GM04503 (cell line): Measurements from ENCODE around the gene PLAGL1.
A peak's percentile ranks its signal among the peaks of the same experiment; 100 is the strongest.

ENCODE experiments used
- DNase-seq: peaks from one replicate; pipeline ENCODE4 v3.0.0-alpha.2; 2012; ENCODE audit warnings: low read depth

The PLAGL1 gene

DNA sequence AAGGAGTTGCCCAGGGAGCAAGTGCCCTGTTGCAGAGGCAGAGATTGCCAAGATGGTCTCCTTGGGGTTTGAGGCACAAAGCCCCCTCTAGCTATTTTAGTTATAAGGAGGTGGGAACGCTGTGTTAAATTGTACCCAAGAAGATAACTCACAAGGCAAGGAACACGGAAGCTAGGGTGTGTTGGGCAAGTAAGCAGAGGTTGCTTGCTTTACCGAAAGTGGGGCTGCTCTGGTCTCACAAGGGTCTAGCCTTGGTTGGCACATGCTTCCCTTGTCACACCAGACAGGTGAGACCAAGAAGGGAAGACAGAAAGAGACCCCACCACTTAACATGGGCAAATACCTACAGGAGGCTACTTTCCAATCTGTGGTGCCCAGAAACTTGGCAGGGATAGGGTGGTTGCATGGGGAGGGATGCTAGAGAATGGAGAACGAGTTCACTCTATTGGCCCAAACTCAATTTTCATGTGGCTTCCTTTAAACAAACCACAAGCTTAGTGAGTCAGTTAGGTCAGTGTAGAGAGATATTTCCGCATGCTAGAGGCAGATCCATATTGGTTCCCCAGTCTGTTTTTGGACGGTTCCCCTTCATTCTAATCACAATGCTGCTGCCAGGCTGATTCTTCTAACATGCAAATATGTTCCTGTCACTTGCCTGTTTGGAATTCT, 42.4 kb downstream of the PLAGL1 start:
- DNase-seq = peak; percentile 67

DNA sequence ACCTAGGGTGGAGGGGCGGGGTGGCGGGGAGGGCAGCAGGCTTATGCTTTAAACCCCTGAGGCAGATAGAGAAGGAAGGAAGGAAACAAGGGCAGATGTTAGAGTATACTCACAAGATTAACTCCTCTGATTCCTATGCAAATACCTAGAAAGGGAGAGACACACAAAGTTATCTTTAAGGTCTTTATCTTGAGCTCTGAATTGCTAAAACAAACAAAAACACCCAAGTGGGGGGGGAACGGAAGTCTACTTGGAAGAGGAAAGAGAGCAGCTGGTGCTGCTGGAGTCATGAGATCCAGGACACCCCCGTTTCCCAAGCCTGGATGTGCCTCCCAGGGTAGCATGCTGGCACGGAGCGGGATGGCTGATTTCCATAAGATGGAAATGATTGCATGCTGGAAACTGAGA, 43.4 kb downstream of the PLAGL1 start:
- DNase-seq = no peak

DNA sequence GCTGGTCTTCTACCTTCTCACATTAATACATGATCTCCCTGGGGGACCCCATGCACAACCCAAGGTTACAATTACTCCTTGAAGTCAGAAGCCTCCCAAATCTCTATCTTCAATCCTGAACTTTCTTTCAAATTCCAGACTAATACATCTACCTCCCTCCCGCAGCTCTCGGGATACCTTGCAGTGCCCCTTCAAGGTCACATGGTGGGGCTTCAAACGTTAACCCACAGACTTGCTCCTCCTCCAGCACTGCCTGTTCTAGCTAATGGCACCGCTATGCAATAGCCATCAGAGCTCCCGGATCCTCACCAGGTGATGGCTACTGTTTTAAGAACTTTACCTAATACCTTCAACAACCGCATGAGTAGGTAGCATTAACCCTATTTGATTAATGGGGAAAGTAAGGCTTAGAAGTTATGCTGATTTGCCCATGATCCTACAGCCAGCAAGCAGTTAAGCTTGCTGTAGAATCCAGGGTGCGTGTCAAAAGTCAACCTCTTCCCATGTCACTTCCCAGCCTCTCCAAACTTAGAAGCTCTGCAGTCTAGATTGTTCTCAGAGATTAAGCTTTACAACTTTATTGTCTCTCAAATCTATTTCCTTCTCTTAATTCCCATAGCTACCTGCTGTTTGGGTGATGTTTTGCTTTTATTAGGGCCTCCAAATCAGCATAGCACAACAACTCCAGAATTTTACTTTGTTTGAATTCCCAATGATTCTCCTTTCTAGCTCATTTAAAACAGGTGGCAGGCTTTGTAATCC, 44.7 kb downstream of the PLAGL1 start:
- DNase-seq = no peak

DNA sequence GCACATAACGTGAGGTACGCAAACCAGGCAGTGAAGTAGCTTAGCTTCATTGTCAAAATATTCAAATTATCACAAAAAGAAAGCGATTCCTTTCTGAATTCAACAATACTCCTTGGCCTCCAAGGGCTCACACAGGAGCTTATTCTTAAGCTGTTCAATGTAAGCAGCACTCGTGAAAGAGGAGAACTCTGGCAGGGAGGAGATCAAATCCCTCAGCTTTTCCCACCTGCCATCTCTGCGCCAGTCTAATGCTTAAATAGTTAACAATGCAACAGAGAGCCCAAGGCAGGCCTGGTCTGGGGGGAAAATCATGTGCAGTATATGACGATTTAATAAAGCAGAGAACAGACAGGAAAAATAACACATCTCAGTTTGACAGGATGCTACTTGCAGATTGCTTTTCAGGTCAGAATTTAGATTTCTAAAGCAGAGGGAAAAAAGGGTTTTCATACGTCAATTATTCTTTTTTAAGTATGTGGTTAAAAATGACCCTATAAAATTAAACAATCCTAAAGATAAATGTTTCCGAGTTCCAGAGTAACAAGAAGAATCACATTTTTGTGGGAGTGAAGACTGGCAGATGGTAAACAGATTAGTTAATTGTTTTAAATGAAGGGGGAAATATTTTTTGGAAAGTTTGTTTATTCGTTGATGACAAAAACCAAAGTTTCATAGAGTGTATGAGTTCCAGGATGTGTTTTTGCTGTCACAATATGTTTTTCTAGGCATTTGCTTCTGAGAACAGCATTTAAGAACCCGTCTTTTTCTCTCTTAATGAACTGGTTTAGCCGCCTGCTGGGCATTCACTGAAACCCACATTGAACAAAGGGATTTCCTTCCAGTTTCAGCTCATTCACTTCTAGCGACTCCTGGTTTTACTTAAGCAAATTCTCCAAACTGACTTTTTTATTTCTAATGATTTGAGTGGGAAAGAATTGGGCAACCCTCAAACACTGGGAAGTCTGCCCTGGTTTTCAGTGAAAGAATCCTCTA, 45.9 kb downstream of the PLAGL1 start:
- DNase-seq = peak; percentile 47

DNA sequence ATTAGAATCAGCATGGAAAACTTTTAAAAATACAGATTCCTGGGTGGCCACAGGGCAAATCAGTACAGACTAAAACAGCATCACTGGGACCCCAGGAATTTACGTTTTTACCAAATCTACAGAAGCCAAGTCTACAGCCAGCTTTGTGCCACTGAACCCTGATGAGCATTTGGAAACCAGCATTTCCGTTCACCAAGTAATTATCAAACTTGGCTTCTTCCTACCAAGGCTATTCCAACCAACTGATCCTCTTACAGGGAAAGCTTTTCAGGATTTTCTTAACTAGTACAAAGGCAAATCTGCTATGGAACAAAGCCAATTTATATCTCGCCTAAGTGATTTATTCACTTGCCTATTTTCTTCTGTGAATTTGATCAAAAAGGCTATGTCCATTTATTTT, 47.0 kb downstream of the PLAGL1 start:
- DNase-seq = no peak

DNA sequence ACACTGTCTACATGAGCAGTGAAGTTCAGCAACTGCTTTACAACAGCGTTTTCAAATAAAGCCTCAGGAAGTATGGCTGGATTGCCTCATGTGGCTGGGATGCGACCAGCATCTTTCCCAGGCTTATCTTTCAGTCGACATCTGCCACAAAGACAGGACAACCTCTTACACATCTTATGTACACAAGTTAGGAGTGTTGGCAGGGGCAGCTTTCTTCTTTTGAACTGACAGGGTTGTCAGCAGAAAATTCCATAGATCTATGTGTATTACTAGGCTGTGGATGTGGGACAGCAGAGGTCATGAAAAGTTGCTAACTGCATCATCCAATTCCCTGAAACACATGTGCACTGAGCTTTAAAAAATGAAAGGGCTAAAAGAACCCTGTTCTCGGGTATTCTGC, 48.1 kb downstream of the PLAGL1 start:
- DNase-seq = no peak

DNA sequence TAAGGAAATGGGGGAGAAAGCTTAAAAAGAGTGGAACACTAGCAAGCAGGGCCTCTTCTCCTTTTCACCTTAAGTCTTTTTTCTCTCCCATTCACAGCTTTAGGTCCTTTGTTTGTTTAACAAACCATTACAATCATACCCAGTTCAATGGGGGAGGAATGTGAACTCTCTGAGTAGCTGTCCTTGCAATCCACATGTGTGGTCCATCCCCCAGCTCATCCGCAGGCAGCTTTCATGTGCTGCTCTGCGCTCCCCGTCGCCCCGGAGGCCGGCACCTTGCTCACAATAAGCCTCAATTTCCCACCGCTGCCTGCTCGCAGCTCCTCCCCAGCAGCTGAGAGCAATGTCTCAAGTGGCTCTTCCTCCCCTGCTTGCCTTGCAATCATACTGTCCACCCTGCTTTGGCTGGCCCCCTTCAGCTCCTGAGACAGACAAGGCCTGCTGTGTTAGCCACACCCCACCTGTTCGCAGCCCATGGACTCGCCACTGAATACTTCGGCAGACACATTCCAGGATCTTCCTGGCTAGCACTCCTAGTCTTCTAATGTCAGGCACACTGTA, 49.1 kb downstream of the PLAGL1 start:
- no peak for DNase-seq

DNA sequence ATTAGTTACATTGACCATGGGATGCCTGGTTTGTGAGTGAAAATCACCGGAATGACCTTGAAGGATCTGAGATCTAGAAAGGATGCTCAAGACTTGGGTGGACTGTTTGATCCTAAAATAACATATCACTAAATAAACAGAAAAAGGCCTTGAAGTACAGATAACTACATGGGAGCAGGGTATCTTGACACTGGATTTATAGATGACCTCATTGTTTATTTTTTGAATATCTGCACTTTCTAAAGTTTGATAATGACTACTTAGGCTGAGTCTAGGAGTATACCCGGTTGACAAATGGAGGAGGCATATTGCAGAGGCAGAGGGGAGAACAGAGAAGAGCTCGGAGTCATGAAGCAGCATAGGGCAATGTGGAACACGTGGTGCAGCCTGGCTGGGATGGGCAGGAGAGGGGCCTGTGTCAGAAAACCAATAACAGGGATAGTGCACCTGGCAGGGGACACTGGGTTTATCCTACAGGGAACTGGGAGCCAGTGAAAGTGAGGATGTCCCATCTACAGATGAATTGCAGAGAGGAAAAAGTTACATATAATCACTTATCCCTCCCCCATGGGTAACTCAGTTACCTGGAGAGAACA, 50.3 kb downstream of the PLAGL1 start:
- DNase-seq = no peak

DNA sequence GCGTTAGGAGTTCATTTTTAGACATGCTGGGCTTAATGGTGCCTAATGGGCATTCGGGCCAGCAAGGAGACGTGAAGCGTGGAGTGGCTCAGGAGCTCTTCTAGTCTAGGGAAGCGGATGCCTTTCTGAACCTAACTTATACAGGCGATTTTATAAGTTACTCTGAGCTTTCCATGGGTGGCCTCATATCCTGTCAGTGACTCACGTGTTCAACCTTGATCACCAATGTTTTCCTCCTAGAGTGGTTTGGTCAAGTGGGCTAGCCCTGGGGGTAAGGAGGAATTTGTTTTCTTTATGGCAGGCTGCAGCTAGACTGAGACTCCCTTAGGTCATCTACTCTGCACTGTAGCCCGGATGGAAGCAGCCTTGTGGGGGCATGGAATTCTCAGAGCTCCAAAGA, 52.1 kb downstream of the PLAGL1 start:
- DNase-seq = no peak

DNA sequence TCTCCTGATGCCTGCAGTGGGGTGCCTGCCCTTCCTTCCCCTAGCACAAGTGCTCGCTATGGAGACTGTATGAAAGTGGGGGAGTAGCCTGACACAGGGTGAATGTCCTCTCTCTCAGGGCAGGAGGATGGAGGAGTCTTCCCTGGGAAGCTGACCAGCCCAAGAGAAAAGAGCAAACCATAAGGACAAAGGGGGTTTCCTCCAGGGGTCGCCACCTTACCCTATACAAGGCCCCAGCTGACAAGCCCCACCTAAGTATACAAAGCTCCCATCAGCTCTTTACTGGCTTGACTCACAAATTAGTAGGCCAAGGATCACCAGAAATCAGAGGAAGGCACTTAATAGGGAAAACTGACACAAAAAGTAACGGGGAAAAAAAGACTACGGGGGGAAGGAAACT, 54.1 kb downstream of the PLAGL1 start:
- DNase-seq = no peak

DNA sequence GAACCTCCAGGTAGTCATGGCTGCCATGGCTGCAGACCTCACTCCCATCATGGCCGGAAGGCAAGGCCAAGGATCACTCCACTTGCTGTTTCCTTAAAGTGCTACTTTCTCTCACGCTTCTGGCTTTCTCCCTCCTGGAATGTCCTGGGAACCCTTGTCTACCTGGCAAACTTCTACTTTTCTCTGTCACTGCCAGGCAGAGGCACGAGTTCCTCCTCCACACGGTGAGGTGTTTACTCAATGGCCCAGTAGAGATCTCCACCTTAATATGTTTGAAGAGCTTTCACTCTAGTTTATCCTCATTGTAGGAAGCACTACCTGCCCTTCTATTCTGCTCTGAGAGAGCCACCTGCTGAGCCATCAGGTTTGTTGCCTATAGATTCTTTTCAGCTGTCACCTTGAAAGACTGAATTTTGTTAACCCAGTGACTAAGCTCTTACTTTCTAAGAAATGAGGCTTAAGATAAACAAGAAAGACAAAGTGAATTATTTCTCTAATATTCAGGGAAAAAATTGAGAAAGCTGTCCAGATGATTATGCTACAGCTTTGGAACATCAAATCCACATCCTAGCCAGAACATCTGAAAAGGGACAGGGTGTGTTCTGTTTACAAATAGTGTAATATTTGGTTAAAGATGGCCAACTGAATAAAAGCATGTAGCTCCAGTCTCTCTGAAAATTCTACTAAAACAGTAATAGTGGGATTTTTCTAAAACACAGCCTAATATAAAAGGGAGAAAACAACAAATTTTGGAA, 54.9 kb downstream of the PLAGL1 start:
- no peak for DNase-seq

DNA sequence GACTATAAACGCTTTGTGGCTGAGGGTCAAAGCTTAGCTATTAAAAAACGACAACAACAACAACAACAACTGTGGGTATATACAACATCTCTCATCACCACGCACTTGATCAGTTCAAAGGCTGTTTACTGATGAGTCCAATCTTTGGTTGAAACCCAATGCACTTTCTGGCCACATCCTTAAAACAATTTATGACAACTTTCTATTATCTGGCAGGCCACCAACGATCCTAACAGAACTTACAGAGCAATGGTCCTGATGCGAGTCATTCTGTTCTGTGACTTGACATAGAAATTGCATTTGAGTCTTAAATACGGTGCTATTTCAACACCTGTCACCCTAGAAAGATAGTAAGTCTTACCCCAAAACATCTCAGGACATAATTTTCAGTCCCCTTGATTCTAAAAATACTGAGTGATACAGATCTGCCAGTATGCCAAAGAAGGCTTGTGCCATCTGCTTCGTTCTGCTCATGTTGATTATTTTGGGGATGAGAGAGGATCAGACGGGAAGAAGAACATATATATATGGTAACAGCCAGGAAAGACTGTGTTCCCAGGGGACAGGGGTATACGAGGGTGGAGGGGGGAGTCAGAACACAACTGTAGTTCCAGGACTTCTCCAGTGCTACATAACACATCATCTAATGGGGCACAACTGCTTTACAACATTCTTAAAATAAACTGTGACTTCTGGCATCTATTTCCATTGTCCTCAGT, 55.8 kb downstream of the PLAGL1 start:
- no peak for DNase-seq

DNA sequence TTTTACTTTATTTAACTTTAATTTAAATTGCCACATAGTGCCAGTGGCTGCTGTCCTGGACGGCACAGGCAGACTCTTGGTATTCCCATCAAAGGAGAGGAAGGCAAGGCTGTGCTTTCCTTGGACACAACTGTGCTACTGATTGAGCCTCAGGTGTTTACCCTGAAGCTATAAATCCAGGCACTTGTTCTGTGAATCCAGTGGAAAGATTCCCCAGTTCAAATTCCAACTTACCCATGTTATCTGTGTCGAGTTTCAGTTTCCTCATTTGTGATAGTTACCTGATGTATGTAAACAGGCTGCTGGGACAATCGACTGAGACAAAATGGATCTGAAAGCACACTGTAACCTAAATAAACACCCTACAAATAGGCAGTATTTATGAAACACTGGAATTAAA, 57.2 kb downstream of the PLAGL1 start:
- no peak for DNase-seq

DNA sequence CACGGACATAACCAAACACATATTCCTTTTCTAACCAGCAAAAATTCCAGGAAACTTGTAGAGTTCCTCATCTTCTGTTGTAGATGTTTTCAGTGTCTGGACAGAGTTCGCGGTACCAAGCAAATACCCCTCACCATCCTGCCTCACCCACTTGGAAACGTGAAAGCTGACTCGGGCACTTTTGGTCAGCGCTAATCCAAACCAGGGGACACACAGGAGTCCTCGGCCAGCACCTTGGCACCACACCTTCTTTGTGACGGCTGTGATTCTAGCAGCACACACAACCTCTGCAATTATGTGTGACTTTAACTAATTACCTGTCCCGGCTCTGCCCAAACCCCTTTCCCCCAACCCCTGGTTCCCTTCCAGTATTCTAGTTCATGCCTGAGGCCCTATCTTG, 58.1 kb downstream of the PLAGL1 start:
- DNase-seq = no peak

DNA sequence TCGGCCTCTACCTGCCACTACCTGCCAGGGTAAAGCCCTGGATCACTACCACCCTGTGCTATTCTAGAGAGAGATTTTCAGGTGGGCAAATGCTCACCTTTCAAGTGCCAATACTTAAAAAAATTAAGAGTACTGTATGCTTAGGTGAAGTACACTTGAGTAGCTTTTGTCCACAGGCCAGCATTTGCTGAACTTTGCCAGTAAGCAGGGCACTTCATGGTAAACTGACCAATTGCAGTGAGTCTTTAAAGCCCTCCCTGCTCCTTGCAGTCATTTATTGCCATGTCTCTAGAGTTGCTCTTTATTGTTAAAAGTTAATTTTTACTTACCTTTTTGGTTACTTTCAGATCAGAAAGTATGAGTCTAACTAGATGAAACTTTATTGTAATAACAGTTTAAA, 58.5 kb downstream of the PLAGL1 start:
- no peak for DNase-seq

DNA sequence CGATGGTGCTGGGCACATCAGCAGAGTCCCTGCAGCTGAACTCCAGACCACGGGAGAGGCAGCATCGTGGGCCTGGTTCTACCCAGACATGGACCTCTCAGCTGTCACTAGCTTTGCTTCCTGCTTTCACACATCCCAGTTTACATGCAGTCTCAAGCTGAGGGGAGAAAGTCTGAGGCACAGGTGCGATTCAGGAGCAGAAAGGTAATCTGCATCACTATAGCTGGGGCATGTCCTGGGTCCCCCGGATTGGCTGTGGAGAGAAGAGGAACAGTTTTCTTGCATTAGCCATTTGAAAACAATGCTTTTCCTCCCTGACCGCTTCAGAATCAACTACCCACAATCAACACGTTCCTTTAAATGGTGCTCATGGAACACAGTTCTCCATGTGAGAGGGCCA, 59.9 kb downstream of the PLAGL1 start:
- no peak for DNase-seq

DNA sequence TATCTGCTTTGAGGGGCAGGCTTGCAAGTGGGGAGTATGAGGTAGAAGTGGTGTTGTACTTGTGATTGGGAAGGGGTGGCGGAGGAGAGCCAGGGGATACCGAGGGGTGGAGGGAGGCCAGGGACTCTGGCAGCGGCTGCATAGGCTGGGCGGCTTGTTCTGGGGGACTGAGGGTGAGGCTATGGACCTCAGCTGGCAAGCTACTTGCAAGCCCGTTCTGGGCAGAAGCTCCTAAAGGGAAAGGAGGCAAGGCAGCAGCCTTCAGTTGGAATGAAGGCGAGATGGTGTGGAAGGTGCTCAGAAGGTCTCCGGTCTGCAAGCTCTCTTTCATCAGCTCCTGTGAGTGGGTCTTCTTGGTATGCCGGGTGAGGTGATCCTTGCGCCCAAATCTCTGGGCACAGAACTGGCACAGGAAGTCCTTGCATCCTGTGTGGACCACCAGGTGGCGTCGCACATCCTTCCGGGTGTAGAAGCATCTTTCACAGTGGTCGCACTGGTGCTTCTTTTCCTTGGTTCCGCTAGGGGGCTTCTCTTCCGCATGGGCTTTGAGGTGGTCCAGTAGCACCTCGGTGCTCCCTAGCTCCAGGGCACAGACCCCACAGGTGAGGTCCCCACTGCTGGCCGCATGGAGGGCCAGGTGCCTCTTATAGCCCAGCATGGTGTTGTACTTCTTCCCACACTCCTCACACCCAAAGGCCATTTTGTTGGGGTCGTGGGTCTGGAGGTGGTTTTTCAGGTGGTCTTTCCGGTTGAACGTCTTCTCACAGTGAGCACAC, 66.0 kb downstream of the PLAGL1 start:
- no peak for DNase-seq

DNA sequence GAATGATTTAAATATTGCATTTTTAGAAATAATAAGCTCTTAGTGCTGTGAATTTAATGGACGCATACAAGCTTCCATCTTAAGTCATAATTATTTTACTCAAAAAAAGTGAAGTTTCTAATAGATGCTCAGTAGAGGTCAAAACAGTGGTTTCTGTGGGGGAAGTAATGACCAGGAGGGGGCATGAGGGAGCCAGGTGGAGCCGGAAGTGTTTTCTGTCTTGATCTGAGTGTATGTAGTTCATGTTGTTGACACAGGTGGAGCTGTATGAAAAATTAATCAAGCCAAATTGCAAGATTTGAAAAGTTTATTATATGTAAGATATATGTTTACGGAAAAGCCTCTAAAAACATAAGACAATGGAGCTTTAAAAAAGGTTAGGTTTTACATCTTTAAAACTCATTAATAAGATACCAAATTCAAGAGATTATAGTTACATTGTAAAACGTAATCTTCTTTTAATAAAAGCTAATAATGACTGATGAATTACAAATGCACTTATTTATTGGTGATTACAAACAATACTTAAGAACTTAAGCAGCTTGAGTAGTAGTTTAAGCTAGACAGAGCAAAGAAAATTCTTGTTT, 68.0 kb downstream of the PLAGL1 start:
- no peak for DNase-seq

DNA sequence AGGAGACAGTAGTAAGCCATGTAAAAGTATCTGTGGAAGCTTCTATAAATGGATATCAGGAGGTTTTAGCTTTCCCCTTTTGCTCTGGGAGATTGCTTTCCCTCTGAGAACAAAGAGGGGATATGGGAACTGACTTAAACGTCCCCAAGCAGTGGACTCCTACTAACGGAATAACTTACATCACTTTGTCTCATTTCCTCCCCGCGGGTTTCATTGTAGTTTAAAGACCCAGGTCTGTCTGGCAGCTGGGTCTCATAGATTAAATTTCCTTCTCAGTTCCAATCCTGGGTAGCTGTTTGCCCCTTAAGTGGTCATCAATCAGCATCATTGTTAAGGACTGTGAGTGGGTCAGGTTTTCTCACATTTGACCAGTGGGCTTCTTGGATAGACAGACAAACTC, 68.7 kb downstream of the PLAGL1 start:
- DNase-seq = no peak

DNA sequence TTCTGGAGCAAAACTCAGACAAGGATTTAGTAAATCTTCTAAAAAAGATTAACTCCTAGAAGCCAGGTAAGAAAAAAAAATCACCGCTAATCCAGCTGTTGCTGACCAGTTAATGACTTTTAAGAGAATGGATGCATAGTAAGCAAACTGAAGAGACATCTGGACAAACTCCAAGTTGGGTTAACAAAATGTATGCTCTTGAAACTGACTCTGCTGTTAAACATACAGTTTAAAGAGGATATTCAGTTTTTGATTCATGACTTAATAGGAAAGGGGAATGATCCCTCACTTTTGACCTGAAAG, 70.4 kb downstream of the PLAGL1 start:
- DNase-seq = no peak
